Activated CD4-positive, alpha-beta T cell treated with anti-CD3 and anti-CD28 coated beads, Interleukin-10, Interleukin-2, amounts not matched to agents 100 ng/mL and 50 ng/mL, durations not matched to agents 16 hours and 8 hours (primary cell): ENCODE data around the gene TMEM209.

Source experiments
- DNase-seq: peaks from one replicate; pipeline ENCODE4 v3.0.0-alpha.2; 2020

TMEM209 gene

DNA sequence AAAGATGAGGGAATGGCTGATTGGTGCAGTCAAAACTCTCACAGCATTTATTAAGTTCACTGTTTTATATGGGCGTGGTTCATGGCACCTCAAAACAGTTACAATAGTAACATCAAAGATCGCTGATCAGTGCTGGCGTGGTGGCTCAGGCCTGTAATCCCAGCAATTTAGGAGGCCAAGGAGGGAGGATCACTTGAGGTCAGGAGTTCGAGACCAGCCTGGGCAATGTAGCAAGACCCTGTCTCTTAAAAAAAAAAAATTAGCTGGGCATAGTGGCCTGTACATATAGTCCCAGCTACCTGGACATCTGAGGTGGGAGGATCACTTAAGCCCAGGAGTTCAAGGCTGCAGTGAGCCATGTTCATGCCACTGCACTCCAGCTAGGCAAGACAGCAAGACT lies 86.4 kb downstream of the TMEM209 start:
- no peak for DNase-seq

DNA sequence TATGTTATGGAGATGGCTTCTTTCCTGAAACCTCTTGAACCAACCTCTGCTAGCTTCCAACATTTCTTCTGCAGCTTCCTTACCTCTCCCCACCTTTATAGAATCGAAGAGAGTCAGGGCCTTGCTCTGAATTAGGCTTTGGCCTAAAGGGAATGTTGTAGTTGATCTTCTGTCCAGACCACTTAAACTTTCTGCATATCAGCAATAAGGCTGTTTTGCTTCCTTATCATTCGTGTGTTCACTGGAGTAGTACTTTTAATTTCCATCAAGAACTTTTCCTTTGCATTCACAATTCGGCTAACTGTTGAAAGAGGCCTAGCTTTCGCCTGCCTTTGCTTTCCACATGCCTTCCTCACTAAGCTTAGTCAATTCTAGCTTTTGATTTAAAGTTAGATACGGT lies 86.9 kb downstream of the TMEM209 start:
- DNase-seq, result peak; percentile 11

DNA sequence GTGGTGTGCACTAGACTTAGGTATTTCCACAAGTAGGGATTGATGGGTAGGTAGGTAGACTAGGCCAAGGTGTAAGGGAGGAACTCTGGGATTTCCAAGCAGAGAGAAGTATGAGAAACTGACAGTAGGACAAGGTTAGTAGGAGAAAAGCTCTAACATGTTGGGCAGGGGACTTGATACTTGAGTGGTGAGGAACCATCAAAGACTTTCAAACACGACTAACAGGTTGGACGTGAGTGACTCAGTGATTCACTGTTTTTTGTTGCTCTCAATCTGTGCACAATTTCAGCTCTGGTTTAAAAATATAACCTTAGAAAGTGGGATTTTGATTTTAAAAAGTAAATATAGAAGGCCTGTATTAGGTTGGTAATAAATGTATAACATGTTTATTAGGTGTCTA lies 90.4 kb downstream of the TMEM209 start:
- DNase-seq, result no peak
